SK-N-SH treated with all-trans-retinoic acid at 6 μM for 48 hours (cell line): ENCODE results near the gene PUS7.

ENCODE experiments used
- ATAC-seq: fragments of 200-7000 bp; cut with Tn5 transposase; 3 replicates; pipeline ENCODE4 v1.9.1; 2020; ENCODE audit warnings: mild to moderate bottlenecking, moderate library complexity
- ARNTL ChIP-seq: fragments of 450-650 bp; formaldehyde crosslinking; IDR thresholded peaks from 2 replicates; pipeline ENCODE4 v1.5.0; 2020; ENCODE audit warnings: low read depth, mild to moderate bottlenecking, moderate library complexity, borderline replicate concordance
- BACH2 ChIP-seq: fragments of 250-450 bp; sonication (Bioruptor Pico); IDR thresholded peaks from 2 replicates; pipeline ENCODE4 v1.9.0; 2021; ENCODE audit warnings: mild to moderate bottlenecking, borderline replicate concordance
- CSDC2 ChIP-seq: fragments of 250-450 bp; sonication (Bioruptor Pico); IDR thresholded peaks from 2 replicates; pipeline ENCODE4 v1.5.0; 2020; ENCODE audit warnings: mild to moderate bottlenecking, moderate library complexity
- ESRRG ChIP-seq: fragments of 250-450 bp; sonication (Bioruptor Pico); IDR thresholded peaks from 2 replicates; pipeline ENCODE4 v1.6.1; 2021; ENCODE audit warnings: mild to moderate bottlenecking
- GLIS3 ChIP-seq: fragments of 250-450 bp; sonication (Bioruptor Pico); IDR thresholded peaks from 2 replicates; pipeline ENCODE4 v1.5.0; 2020; ENCODE audit warnings: mild to moderate bottlenecking, moderate library complexity
- ISL1 ChIP-seq: fragments of 250-450 bp; sonication (Bioruptor Pico); IDR thresholded peaks from 2 replicates; pipeline ENCODE4 v2.1.2; 2022; ENCODE audit warnings: mild to moderate bottlenecking, moderate library complexity
- OSR1 ChIP-seq: fragments of 250-450 bp; sonication (Bioruptor Pico); IDR thresholded peaks from 2 replicates; pipeline ENCODE4 v1.8.0; 2022; ENCODE audit warnings: moderate library complexity, mild to moderate bottlenecking, inconsistent platforms
- PATZ1 ChIP-seq: fragments of 250-450 bp; sonication (Bioruptor Pico); IDR thresholded peaks from 2 replicates; pipeline ENCODE4 v1.8.0; 2020; ENCODE audit warnings: mild to moderate bottlenecking, moderate library complexity, borderline replicate concordance
- PPARA ChIP-seq: fragments of 250-450 bp; sonication (Bioruptor Pico); IDR thresholded peaks from 2 replicates; pipeline ENCODE4 v1.5.0; 2020; ENCODE audit warnings: mild to moderate bottlenecking, borderline replicate concordance
- RARB ChIP-seq: fragments of 250-450 bp; sonication (Bioruptor Pico); IDR thresholded peaks from 2 replicates; pipeline ENCODE4 v1.8.0; 2021; ENCODE audit warnings: mild to moderate bottlenecking, moderate library complexity
- SNAI2 ChIP-seq: fragments of 250-450 bp; sonication (Bioruptor Pico); IDR thresholded peaks from 2 replicates; pipeline ENCODE4 v1.5.0; 2020; ENCODE audit warnings: mild to moderate bottlenecking, moderate library complexity
- TCF4 ChIP-seq: fragments of 250-450 bp; sonication (Bioruptor Pico); IDR thresholded peaks from 2 replicates; pipeline ENCODE4 v1.8.0; 2021; ENCODE audit warnings: mild to moderate bottlenecking, moderate library complexity, borderline replicate concordance
- TOX ChIP-seq: fragments of 250-450 bp; sonication (Bioruptor Pico); IDR thresholded peaks from 2 replicates; pipeline ENCODE4 v1.8.0; 2021; ENCODE audit warnings: mild to moderate bottlenecking, moderate library complexity, borderline replicate concordance
- ZC3H10 ChIP-seq: fragments of 250-450 bp; sonication (Bioruptor Pico); IDR thresholded peaks from 2 replicates; pipeline ENCODE4 v1.5.1; 2021; ENCODE audit warnings: mild to moderate bottlenecking, moderate library complexity
- ZFP3 ChIP-seq: fragments of 250-450 bp; sonication (Bioruptor Pico); IDR thresholded peaks from 2 replicates; pipeline ENCODE4 v1.5.0; 2020; ENCODE audit warnings: mild to moderate bottlenecking, moderate library complexity
- ZFP30 ChIP-seq: fragments of 450-650 bp; formaldehyde crosslinking; IDR thresholded peaks from 2 replicates; pipeline ENCODE4 v1.5.0; 2022; ENCODE audit warnings: mild to moderate bottlenecking, moderate library complexity
- ZNF565 ChIP-seq: fragments of 450-650 bp; formaldehyde crosslinking; conservative IDR thresholded peaks from 2 replicates; pipeline ENCODE4 v1.5.0; 2020; ENCODE audit warnings: low read depth, mild to moderate bottlenecking, moderate library complexity
- ZNF70 ChIP-seq: fragments of 450-650 bp; formaldehyde crosslinking; IDR thresholded peaks from 2 replicates; pipeline ENCODE4 v1.5.0; 2020; ENCODE audit warnings: mild to moderate bottlenecking, moderate library complexity
- ZNF8 ChIP-seq: fragments of 450-650 bp; formaldehyde crosslinking; IDR thresholded peaks from 2 replicates; pipeline ENCODE4 v1.5.0; 2020; ENCODE audit warnings: mild to moderate bottlenecking, moderate library complexity
- TF ChIP-seq, protein P1 (sequence below): fragments of 250-450 bp; sonication (Bioruptor Pico); IDR thresholded peaks from 2 replicates; pipeline ENCODE4 v1.5.1; 2021; ENCODE audit warnings: mild to moderate bottlenecking, moderate library complexity
- TF ChIP-seq, protein P2 (sequence below): fragments of 250-450 bp; sonication (Bioruptor Pico); IDR thresholded peaks from 2 replicates; pipeline ENCODE4 v1.5.1; 2020; ENCODE audit warnings: low read depth, mild to moderate bottlenecking, moderate library complexity

PUS7 gene

DNA sequence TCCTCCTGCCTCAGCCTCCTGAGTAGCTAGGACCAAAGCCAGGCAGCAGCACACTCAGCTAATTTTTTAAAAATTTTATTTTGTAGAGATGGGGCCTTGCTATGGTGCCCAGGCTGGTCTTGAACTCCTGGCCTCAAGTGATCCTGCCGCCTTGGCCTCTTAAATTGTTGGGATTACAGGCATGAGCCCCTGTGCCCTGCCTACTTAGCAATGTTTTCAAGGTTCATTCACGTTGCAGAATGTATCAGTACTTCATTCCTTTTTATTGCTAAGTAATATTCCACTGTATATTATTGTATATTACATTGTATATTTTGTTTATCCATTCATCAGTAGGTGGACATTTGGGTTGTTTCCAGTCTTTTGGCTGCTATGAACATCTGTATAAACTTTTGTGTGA, 44.2 kb downstream of the PUS7 start:
- no peak for TF ChIP-seq SNAI2 (CRISPR knock-in tag)
- TF ChIP-seq, protein P1, sequence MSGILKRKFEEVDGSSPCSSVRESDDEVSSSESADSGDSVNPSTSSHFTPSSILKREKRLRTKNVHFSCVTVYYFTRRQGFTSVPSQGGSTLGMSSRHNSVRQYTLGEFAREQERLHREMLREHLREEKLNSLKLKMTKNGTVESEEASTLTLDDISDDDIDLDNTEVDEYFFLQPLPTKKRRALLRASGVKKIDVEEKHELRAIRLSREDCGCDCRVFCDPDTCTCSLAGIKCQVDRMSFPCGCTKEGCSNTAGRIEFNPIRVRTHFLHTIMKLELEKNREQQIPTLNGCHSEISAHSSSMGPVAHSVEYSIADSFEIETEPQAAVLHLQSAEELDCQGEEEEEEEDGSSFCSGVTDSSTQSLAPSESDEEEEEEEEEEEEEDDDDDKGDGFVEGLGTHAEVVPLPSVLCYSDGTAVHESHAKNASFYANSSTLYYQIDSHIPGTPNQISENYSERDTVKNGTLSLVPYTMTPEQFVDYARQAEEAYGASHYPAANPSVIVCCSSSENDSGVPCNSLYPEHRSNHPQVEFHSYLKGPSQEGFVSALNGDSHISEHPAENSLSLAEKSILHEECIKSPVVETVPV (CRISPR knock-in tag) = no peak
- TF ChIP-seq ZFP30 (CRISPR knock-in tag) = no peak
- no peak for TF ChIP-seq OSR1 (CRISPR knock-in tag)
- no peak for TF ChIP-seq ZNF8 (CRISPR knock-in tag)
- no peak for TF ChIP-seq PATZ1
- TF ChIP-seq, protein P2, sequence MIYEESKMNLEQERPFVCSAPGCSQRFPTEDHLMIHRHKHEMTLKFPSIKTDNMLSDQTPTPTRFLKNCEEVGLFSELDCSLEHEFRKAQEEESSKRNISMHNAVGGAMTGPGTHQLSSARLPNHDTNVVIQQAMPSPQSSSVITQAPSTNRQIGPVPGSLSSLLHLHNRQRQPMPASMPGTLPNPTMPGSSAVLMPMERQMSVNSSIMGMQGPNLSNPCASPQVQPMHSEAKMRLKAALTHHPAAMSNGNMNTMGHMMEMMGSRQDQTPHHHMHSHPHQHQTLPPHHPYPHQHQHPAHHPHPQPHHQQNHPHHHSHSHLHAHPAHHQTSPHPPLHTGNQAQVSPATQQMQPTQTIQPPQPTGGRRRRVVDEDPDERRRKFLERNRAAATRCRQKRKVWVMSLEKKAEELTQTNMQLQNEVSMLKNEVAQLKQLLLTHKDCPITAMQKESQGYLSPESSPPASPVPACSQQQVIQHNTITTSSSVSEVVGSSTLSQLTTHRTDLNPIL (CRISPR knock-in tag) = no peak
- no peak for TF ChIP-seq PPARA (CRISPR knock-in tag)
- no peak for TF ChIP-seq ESRRG (CRISPR knock-in tag)
- no peak for TF ChIP-seq ARNTL
- TF ChIP-seq TCF4 (CRISPR knock-in tag) = no peak
- TF ChIP-seq BACH2 (CRISPR knock-in tag) = no peak
- no peak for TF ChIP-seq GLIS3 (CRISPR knock-in tag)
- TF ChIP-seq RARB (CRISPR knock-in tag) = no peak
- ATAC-seq = no peak

- ATAC-seq = no peak
- TF ChIP-seq BACH2 (CRISPR knock-in tag) = no peak
- no peak for TF ChIP-seq ZC3H10 (CRISPR knock-in tag)
- no peak for TF ChIP-seq SNAI2 (CRISPR knock-in tag)
- TF ChIP-seq ISL1 (CRISPR knock-in tag) = no peak
- TF ChIP-seq TCF4 (CRISPR knock-in tag) = no peak
- TF ChIP-seq CSDC2 = no peak
- TF ChIP-seq PATZ1 = no peak
- no peak for TF ChIP-seq ZNF565
- no peak for TF ChIP-seq ESRRG (CRISPR knock-in tag)
- TF ChIP-seq ZFP30 (CRISPR knock-in tag) = no peak
- no peak for TF ChIP-seq RARB (CRISPR knock-in tag)
- TF ChIP-seq TOX = no peak
- TF ChIP-seq ZNF70 = no peak
- no peak for TF ChIP-seq ZFP3 (CRISPR knock-in tag)
- no peak for TF ChIP-seq PPARA (CRISPR knock-in tag)
Measured at GRCh38 chr7:105474045-105474444, 48.0 kb downstream of the PUS7 start.

GRCh38 chr7:105473163-105473562, 48.9 kb downstream of the PUS7 start:
- no peak for TF ChIP-seq ZNF70
- no peak for TF ChIP-seq TCF4 (CRISPR knock-in tag)
- no peak for TF ChIP-seq ZFP30 (CRISPR knock-in tag)
- TF ChIP-seq OSR1 (CRISPR knock-in tag) = no peak
- TF ChIP-seq, protein P1 (CRISPR knock-in tag) = no peak
- no peak for TF ChIP-seq ZNF565
- no peak for TF ChIP-seq ZC3H10 (CRISPR knock-in tag)
- no peak for TF ChIP-seq BACH2 (CRISPR knock-in tag)
- no peak for TF ChIP-seq ISL1 (CRISPR knock-in tag)
- no peak for TF ChIP-seq ESRRG (CRISPR knock-in tag)
- no peak for TF ChIP-seq SNAI2 (CRISPR knock-in tag)
- no peak for TF ChIP-seq ZFP3 (CRISPR knock-in tag)

More at GRCh38 chr7:105473163-105473562, 48.9 kb downstream of the PUS7 start:
- ATAC-seq = peak; percentile 53; the same call in 2 of the 3 replicates
